GM19452 (cell line): ENCODE data around the gene FGGY.
"Not testable (repeated sequence)": the region's sequence is repeated elsewhere in the genome, so short reads cannot be mapped to it uniquely, and the experiment has no call there.

Experiments
- ATAC-seq: cut with Tn5 transposase; IDR thresholded peaks from one replicate; pipeline ENCODE4 v1.9.1; 2021; ENCODE audit not compliant: unreplicated experiment

The FGGY gene

GRCh38 chr1:59609245-59609644 lies 312.4 kb downstream of the FGGY start:
- no peak for ATAC-seq

- not testable (repeated sequence) for ATAC-seq
Observed at GRCh38 chr1:59610499-59610898, 313.6 kb downstream of the FGGY start.

GRCh38 chr1:59617434-59617833 lies 320.5 kb downstream of the FGGY start:
- no peak for ATAC-seq

- ATAC-seq: no peak
Observed at GRCh38 chr1:59619557-59619956, 322.7 kb downstream of the FGGY start.

- no peak for ATAC-seq
Observed at GRCh38 chr1:59625384-59625783, 328.5 kb downstream of the FGGY start.

GRCh38 chr1:59631561-59632255 lies 334.8 kb downstream of the FGGY start:
- ATAC-seq: no peak

GRCh38 chr1:59635097-59635496 lies 338.2 kb downstream of the FGGY start:
- no peak for ATAC-seq

- no peak for ATAC-seq
Observed at GRCh38 chr1:59638231-59638711, 341.4 kb downstream of the FGGY start.

- ATAC-seq: no peak
Observed at GRCh38 chr1:59639266-59639665, 342.4 kb downstream of the FGGY start.

GRCh38 chr1:59640851-59641250 lies 344.0 kb downstream of the FGGY start:
- no peak for ATAC-seq

- no peak for ATAC-seq
Observed at GRCh38 chr1:59641836-59642235, 344.9 kb downstream of the FGGY start.

- ATAC-seq: no peak
Observed at GRCh38 chr1:59643526-59643925, 346.6 kb downstream of the FGGY start.

- ATAC-seq: no peak
Observed at GRCh38 chr1:59645893-59646292, 349.0 kb downstream of the FGGY start.

GRCh38 chr1:59653142-59653958 lies 356.5 kb downstream of the FGGY start:
- not testable (repeated sequence) for ATAC-seq

- no peak for ATAC-seq
Observed at GRCh38 chr1:59653968-59654367, 357.1 kb downstream of the FGGY start.

- no peak for ATAC-seq
Observed at GRCh38 chr1:59657873-59658465, 361.1 kb downstream of the FGGY start.

- ATAC-seq: no peak
Observed at GRCh38 chr1:59664166-59664565, 367.3 kb downstream of the FGGY start.

GRCh38 chr1:59666106-59666505 lies 369.2 kb downstream of the FGGY start:
- no peak for ATAC-seq

GRCh38 chr1:59667020-59667419 lies 370.1 kb downstream of the FGGY start:
- ATAC-seq: no peak

GRCh38 chr1:59669752-59670312 lies 372.9 kb downstream of the FGGY start:
- no peak for ATAC-seq

GRCh38 chr1:59670662-59671061 lies 373.8 kb downstream of the FGGY start:
- ATAC-seq: no peak
